IMR-90 (cell line): ENCODE data around the gene ORM1. TPM values are rescaled to one million over a fixed set of nuclear protein-coding genes. Genes with fewer than 3 reads are reported as not detected.
A peak's percentile ranks its signal among the peaks of the same experiment; 100 is the strongest.

Experiments used
- ATAC-seq: fragments of 200-7000 bp; cut with Tn5 transposase; 2 replicates; pipeline ENCODE4 v1.9.1; 2020; ENCODE audit warnings: low read depth, mild to moderate bottlenecking, moderate library complexity
- BruUV-seq: library from RNA; stranded (reverse); fragments of 400-500 nt; replicated peaks from 2 replicates; lab custom pipeline; 2021; lab: Mats Ljungman, UMichigan
- CTCF ChIA-PET: fragments of 300-600 bp; formaldehyde crosslinking; extraction: SDS; loops from one replicate; lab custom pipeline; 2021; ENCODE audit warnings: antibody characterized with exemption; lab: Yijun Ruan, JAX
- POLR2A ChIA-PET: fragments of 300-600 bp; sonication (Branson Sonifier 250); formaldehyde crosslinking; loops from one replicate; lab custom pipeline; 2022; ENCODE audit warnings: antibody characterized with exemption; ENCODE audit not compliant: unreplicated experiment; lab: Charles Lee
- DNase-seq: peaks from one replicate; pipeline ENCODE4 v3.0.0; 2013
- H2AFZ ChIP-seq: replicated peaks from 2 replicates; pipeline ENCODE3; 2013; ENCODE audit warnings: low read length, mild to moderate bottlenecking; ENCODE audit not compliant: poor library complexity
- H2AK5ac ChIP-seq: 2 replicates; pipeline ENCODE4 v1.6.1; 2013; ENCODE audit warnings: low read depth, low read length, inconsistent platforms
- H2AK9ac ChIP-seq: replicated peaks from 2 replicates; pipeline ENCODE3; 2013; ENCODE audit warnings: mild to moderate bottlenecking, low read depth, low read length, moderate library complexity; ENCODE audit not compliant: poor library complexity
- H2BK120ac ChIP-seq: 2 replicates; pipeline ENCODE4 v1.6.1; 2013; ENCODE audit warnings: low read depth, low read length, inconsistent platforms
- H2BK15ac ChIP-seq: 3 replicates; pipeline ENCODE4 v1.6.1; 2013; ENCODE audit warnings: low read depth, low read length, inconsistent platforms
- H2BK20ac ChIP-seq: 2 replicates; pipeline ENCODE4 v1.6.1; 2013; ENCODE audit warnings: low read depth, mild to moderate bottlenecking, inconsistent platforms, low read length, moderate library complexity
- H2BK5ac ChIP-seq: 2 replicates; pipeline ENCODE4 v1.6.1; 2013; ENCODE audit warnings: mild to moderate bottlenecking, low read depth, low read length, inconsistent platforms; ENCODE audit not compliant: poor library complexity, severe bottlenecking
- H3K14ac ChIP-seq: replicated peaks from 2 replicates; pipeline ENCODE4 v1.6.1; 2013; ENCODE audit warnings: low read depth, low read length, inconsistent platforms
- H3K18ac ChIP-seq: 2 replicates; pipeline ENCODE4 v1.6.1; 2013; ENCODE audit warnings: low read depth, low read length, control low read depth
- H3K23ac ChIP-seq: 2 replicates; pipeline ENCODE4 v1.6.1; 2013; ENCODE audit warnings: low read depth, low read length, inconsistent platforms
- H3K27ac ChIP-seq: 2 replicates; pipeline ENCODE4 v1.5.1; 2013; ENCODE audit warnings: mild to moderate bottlenecking, control low read depth, low read length; ENCODE audit not compliant: insufficient read depth
- H3K27me3 ChIP-seq: 2 replicates; pipeline ENCODE4 v1.6.1; 2013; ENCODE audit warnings: low read length; ENCODE audit not compliant: control insufficient read depth, insufficient read depth
- H3K36me3 ChIP-seq: 2 replicates; pipeline ENCODE4 v1.6.1; 2013; ENCODE audit warnings: low read length, mixed read lengths; ENCODE audit not compliant: control insufficient read depth, insufficient read depth
- H3K4ac ChIP-seq: 2 replicates; pipeline ENCODE4 v1.6.1; 2013; ENCODE audit warnings: low read depth, low read length, inconsistent platforms
- H3K4me1 ChIP-seq: 2 replicates; pipeline ENCODE4 v1.6.1; 2013; ENCODE audit warnings: low read length, mixed read lengths; ENCODE audit not compliant: control insufficient read depth, insufficient read depth
- H3K4me2 ChIP-seq: 2 replicates; pipeline ENCODE4 v1.6.1; 2013; ENCODE audit warnings: low read depth, mild to moderate bottlenecking, control low read depth, low read length, moderate library complexity
- H3K4me3 ChIP-seq: 2 replicates; pipeline ENCODE4 v1.5.1; 2013; ENCODE audit warnings: low read depth, mild to moderate bottlenecking, control low read depth, low read length, moderate library complexity; ENCODE audit not compliant: insufficient read depth
- H3K56ac ChIP-seq: 2 replicates; pipeline ENCODE4 v1.6.1; 2013; ENCODE audit warnings: low read length, inconsistent platforms; ENCODE audit not compliant: insufficient read depth; ENCODE audit errors: extremely low read depth
- H3K79me1 ChIP-seq, 2 experiments: 2 replicates each; pipeline ENCODE4 v1.6.1; 2013; ENCODE audit warnings: low read length in 2 of 2, inconsistent platforms in 1 of 2, low read depth in 1 of 2
- H3K9ac ChIP-seq: 2 replicates; pipeline ENCODE4 v1.6.1; 2013; ENCODE audit warnings: low read depth, low read length, control low read depth
- H3K9me1 ChIP-seq: 2 replicates; pipeline ENCODE4 v1.6.1; 2013; ENCODE audit warnings: low read length, inconsistent platforms; ENCODE audit not compliant: insufficient read depth
- H3K9me3 ChIP-seq: 2 replicates; pipeline ENCODE4 v1.6.1; 2013; ENCODE audit warnings: low read length; ENCODE audit not compliant: control insufficient read depth, insufficient read depth
- H4K20me1 ChIP-seq: 2 replicates; pipeline ENCODE4 v1.6.1; 2013; ENCODE audit warnings: low read length, inconsistent platforms; ENCODE audit not compliant: insufficient read depth
- H4K5ac ChIP-seq: 2 replicates; pipeline ENCODE4 v1.6.1; 2013; ENCODE audit warnings: mild to moderate bottlenecking, low read depth, low read length, control low read depth
- H4K8ac ChIP-seq, 2 experiments: 2 replicates each; pipeline ENCODE4 v1.6.1; 2013; ENCODE audit warnings: low read depth in 2 of 2, low read length in 2 of 2, control low read depth in 1 of 2, inconsistent platforms in 1 of 2
- H4K91ac ChIP-seq: 2 replicates; pipeline ENCODE4 v1.6.1; 2013; ENCODE audit warnings: low read depth, low read length, inconsistent platforms; ENCODE audit not compliant: insufficient read depth
- BHLHE40 ChIP-seq: fragments of 150-350 bp; IDR thresholded peaks from 2 replicates; pipeline ENCODE4 v1.6.1; 2016; ENCODE audit warnings: mild to moderate bottlenecking, low read depth, low read length
- CEBPB ChIP-seq: IDR thresholded peaks from 2 replicates; pipeline ENCODE4 v1.6.1; 2012; ENCODE audit warnings: low read depth, low read length, improper control_type of control experiment
- CHD1 ChIP-seq: IDR thresholded peaks from 2 replicates; pipeline ENCODE4 v1.6.1; 2012; ENCODE audit warnings: low read depth, low read length, improper control_type of control experiment
- FOS ChIP-seq: fragments of 150-350 bp; IDR thresholded peaks from 2 replicates; pipeline ENCODE4 v1.6.1; 2016; ENCODE audit warnings: low read depth, low read length
- MAZ ChIP-seq: IDR thresholded peaks from 2 replicates; pipeline ENCODE4 v1.6.1; 2012; ENCODE audit warnings: low read depth, mild to moderate bottlenecking, low read length, improper control_type of control experiment, moderate library complexity, borderline replicate concordance
- MXI1 ChIP-seq: IDR thresholded peaks from 2 replicates; pipeline ENCODE4 v1.6.1; 2012; ENCODE audit warnings: low read depth, mild to moderate bottlenecking, low read length, moderate library complexity, borderline replicate concordance
- NFE2L2 ChIP-seq: fragments of 150-350 bp; IDR thresholded peaks from 2 replicates; pipeline ENCODE4 v1.6.1; 2016; ENCODE audit warnings: low read depth, mild to moderate bottlenecking, low read length
- POLR2A ChIP-seq: IDR thresholded peaks from 2 replicates; pipeline ENCODE4 v1.6.1; 2012; ENCODE audit warnings: mild to moderate bottlenecking, low read depth, low read length
- RAD21 ChIP-seq: IDR thresholded peaks from 2 replicates; pipeline ENCODE4 v1.6.1; 2012; ENCODE audit warnings: low read length, improper control_type of control experiment
- RCOR1 ChIP-seq: IDR thresholded peaks from 2 replicates; pipeline ENCODE4 v1.6.1; 2012; ENCODE audit warnings: mild to moderate bottlenecking, low read length, improper control_type of control experiment; ENCODE audit not compliant: insufficient replicate concordance
- RFX5 ChIP-seq: IDR thresholded peaks from 2 replicates; pipeline ENCODE4 v1.8.0; 2012; ENCODE audit warnings: low read depth, mild to moderate bottlenecking, low read length, moderate library complexity
- whole genome bisulfite sequencing, 2 experiments: methylation state at CpG; one replicate each; pipeline versions ENCODE4 v1.1.5 to v1.1.7; 2013; ENCODE audit warnings: missing lambda C conversion rate in 2 of 2; ENCODE audit not compliant: insufficient read length in 1 of 2; ENCODE audit errors: extremely low coverage in 2 of 2; 5-methylcytosine and 5-hydroxymethylcytosine counted together
- dilution Hi-C: fragments of 300-500 bp; cut with HindIII; formaldehyde crosslinking; loops from one replicate; pipeline ENCODE4 v1.14.3; 2018; ENCODE audit warnings: low sequenced_read_pairs; ENCODE audit not compliant: unreplicated experiment
- in situ Hi-C: fragments of 300-500 bp; cut with MboI; formaldehyde crosslinking; loops from 3 replicates; pipeline ENCODE4 v1.14.3; 2019; ENCODE audit warnings: low sequenced_read_pairs, inconsistent platforms, mixed read lengths
- intact Hi-C: fragments of 100-400 bp; cut with micrococcal nuclease; formaldehyde crosslinking; loops from 2 replicates; pipeline ENCODE4 v1.10.0; 2022
- polyA plus RNA-seq, 3 experiments: library from polyadenylated mRNA; depleted of rRNA; stranded (reverse); fragments of >200 nt; gene quantifications; 2 replicates each; pipeline ENCODE4 v1.2.3, GENCODE V29; 2012; ENCODE audit warnings: low replicate concordance in 1 of 3
- total RNA-seq: library from RNA; depleted of rRNA; stranded (reverse); fragments of >200 nt; gene quantifications from 2 replicates; pipeline ENCODE4 v1.2.3, GENCODE V29; 2012
- TF ChIP-seq, protein P1 (sequence below): fragments of 150-350 bp; IDR thresholded peaks from 2 replicates; pipeline ENCODE4 v1.6.1; 2016; ENCODE audit warnings: low read depth, mild to moderate bottlenecking, low read length, moderate library complexity, borderline replicate concordance
- TF ChIP-seq, protein P2 (sequence below): fragments of 150-350 bp; IDR thresholded peaks from 2 replicates; pipeline ENCODE4 v1.6.1; 2017; ENCODE audit warnings: mild to moderate bottlenecking, antibody characterized with exemption, low read length, low read depth
- TF ChIP-seq, protein P3 (sequence below): conservative IDR thresholded peaks from 2 replicates; pipeline ENCODE4 v1.5.1; 2012; ENCODE audit warnings: mild to moderate bottlenecking, low read depth, low read length, improper control_type of control experiment

Gene ORM1
- total and polyA plus RNA-seq, 2 of the 4 experiments (the other 2 are of a cell fraction): 0.18 TPM; not detected in 1

DNA sequence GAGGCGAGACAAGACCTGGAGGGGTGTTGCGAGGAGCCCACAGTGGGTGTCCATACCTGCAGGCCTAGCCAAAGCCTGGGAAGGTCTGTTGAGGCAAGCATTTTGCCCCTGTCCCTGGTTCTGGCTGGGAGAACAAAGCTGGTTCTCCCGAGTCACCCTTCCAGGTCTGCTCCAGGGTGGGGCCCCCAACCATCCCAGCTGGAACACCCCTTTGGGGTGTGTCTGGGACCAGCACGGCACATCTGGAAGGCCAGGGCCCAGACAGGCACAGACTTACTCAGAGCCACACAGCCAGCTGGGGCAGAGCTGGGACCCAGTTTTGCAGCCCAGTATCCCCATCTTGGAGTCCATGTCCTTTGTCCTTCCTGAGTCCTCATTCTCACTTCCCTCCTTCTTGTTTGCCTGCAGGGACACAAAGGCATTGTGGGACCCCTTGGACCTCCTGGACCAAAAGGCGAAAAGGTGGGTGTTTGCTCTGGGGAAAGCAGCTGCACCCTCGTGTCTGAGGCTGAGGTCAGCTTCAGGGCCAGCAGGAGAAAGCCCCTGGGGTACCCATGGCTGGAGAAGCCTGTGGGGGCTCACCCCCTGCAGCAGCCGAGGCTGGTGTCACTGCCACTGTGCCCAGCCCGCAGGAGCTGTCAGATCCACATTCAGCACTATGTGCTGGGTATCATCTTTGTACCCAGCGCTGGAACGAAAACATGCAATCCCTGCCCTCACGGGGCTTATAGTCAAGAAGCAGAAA lies 38.4 kb upstream of the ORM1 start:
- H2AK9ac ChIP-seq: peak overlapping the region; percentile 94
- H3K4me2 ChIP-seq: no peak overlapping the region
- peak overlapping the region; percentile 89 for H4K91ac ChIP-seq
- intact Hi-C loops (no loop called here), in situ Hi-C loops (loop anchor here (5.0 kb wide), 1 partner anchor 122 kb away; no protein-coding TSS in a partner anchor), dilution Hi-C loops (no loop called here)
- H2BK20ac ChIP-seq: peak overlapping the region; percentile 86
- WGBS, 2 experiments: 92% methylated on average over 7 of the region's 11 CpGs; no CpG with 5 or more reads in 1 of the 2 experiments
- H3K9ac ChIP-seq: no peak overlapping the region
- POLR2A ChIA-PET: no interaction called here
- no peak overlapping the region for H2BK5ac ChIP-seq
- ATAC-seq (no peak), DNase-seq (no peak)
- peaks cover 6% of the 10 kb centered on the region; the same call in 1 of the 2 replicates for H3K36me3 ChIP-seq
- no peaks in the 10 kb centered on the region for H3K27me3 ChIP-seq
- H3K9me3 ChIP-seq: no peaks in the 10 kb centered on the region
- H3K4ac ChIP-seq: peak overlapping the region; percentile 95
- H3K18ac ChIP-seq: peak overlapping the region; percentile 60; the same call in 1 of the 2 replicates
- no peak overlapping the region for H2AFZ ChIP-seq
- no TSS peak for BruUV-seq
- no peak overlapping the region for H3K27ac ChIP-seq
- peak overlapping the region; percentile 48; the same call in 1 of the 2 replicates for H3K23ac ChIP-seq
- H3K56ac ChIP-seq: 0 out of 2 replicates have a peak overlapping the region, but pooled peaks have one; percentile 54
- H3K4me3 ChIP-seq: no peak overlapping the region
- peak overlapping the region; percentile 89 for H2BK120ac ChIP-seq
- peak overlapping the region; percentile 68; the same call in 1 of the 2 replicates for H3K14ac ChIP-seq
- peaks cover 33% of the 10 kb centered on the region for H3K9me1 ChIP-seq
- no peak overlapping the region for H4K5ac ChIP-seq
- CTCF ChIA-PET: interaction anchor here (0.8 kb wide), 1 partner anchor 176 kb away, joined by 3 read pairs; no protein-coding TSS in a partner anchor
- H4K8ac ChIP-seq: no peak overlapping the region; a peak in 1 of 4 replicates
- H2AK5ac ChIP-seq: peak overlapping the region; percentile 98
- no peaks in the 10 kb centered on the region for H4K20me1 ChIP-seq
- H3K79me1 ChIP-seq: peaks cover 0 to 31% of the 10 kb centered on the region in 2 experiments; a peak in 2 of 4 replicates
- peaks cover 28% of the 10 kb centered on the region for H3K4me1 ChIP-seq
- H2BK15ac ChIP-seq: peak overlapping the region; percentile 71; the same call in 2 of the 3 replicates
- no peak for TF ChIP-seq POLR2A
- TF ChIP-seq MXI1: no peak
- TF ChIP-seq, protein P1, sequence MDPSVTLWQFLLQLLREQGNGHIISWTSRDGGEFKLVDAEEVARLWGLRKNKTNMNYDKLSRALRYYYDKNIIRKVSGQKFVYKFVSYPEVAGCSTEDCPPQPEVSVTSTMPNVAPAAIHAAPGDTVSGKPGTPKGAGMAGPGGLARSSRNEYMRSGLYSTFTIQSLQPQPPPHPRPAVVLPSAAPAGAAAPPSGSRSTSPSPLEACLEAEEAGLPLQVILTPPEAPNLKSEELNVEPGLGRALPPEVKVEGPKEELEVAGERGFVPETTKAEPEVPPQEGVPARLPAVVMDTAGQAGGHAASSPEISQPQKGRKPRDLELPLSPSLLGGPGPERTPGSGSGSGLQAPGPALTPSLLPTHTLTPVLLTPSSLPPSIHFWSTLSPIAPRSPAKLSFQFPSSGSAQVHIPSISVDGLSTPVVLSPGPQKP: no peak
- TF ChIP-seq RFX5: no peak
- TF ChIP-seq NFE2L2: no peak
- TF ChIP-seq CHD1: no peak
- no peak for TF ChIP-seq RCOR1
- no peak for TF ChIP-seq CEBPB
- no peak for TF ChIP-seq MAZ
- no peak for TF ChIP-seq BHLHE40
- no peak for TF ChIP-seq FOS
- TF ChIP-seq, protein P2, sequence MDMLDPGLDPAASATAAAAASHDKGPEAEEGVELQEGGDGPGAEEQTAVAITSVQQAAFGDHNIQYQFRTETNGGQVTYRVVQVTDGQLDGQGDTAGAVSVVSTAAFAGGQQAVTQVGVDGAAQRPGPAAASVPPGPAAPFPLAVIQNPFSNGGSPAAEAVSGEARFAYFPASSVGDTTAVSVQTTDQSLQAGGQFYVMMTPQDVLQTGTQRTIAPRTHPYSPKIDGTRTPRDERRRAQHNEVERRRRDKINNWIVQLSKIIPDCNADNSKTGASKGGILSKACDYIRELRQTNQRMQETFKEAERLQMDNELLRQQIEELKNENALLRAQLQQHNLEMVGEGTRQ: no peak
- TF ChIP-seq, protein P3, sequence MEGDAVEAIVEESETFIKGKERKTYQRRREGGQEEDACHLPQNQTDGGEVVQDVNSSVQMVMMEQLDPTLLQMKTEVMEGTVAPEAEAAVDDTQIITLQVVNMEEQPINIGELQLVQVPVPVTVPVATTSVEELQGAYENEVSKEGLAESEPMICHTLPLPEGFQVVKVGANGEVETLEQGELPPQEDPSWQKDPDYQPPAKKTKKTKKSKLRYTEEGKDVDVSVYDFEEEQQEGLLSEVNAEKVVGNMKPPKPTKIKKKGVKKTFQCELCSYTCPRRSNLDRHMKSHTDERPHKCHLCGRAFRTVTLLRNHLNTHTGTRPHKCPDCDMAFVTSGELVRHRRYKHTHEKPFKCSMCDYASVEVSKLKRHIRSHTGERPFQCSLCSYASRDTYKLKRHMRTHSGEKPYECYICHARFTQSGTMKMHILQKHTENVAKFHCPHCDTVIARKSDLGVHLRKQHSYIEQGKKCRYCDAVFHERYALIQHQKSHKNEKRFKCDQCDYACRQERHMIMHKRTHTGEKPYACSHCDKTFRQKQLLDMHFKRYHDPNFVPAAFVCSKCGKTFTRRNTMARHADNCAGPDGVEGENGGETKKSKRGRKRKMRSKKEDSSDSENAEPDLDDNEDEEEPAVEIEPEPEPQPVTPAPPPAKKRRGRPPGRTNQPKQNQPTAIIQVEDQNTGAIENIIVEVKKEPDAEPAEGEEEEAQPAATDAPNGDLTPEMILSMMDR: no peak
- TF ChIP-seq RAD21: no peak
